NCI-H2029 (cell line): ENCODE data around the gene IFNLR1.
"Not testable (repeated sequence)": the region's sequence is repeated elsewhere in the genome, so short reads cannot be mapped to it uniquely, and the experiment has no call there.

Experiments
- DNase-seq: peaks from one replicate; lab custom pipeline; 2025; lab: John Stamatoyannopoulos, UW

IFNLR1 gene

DNA sequence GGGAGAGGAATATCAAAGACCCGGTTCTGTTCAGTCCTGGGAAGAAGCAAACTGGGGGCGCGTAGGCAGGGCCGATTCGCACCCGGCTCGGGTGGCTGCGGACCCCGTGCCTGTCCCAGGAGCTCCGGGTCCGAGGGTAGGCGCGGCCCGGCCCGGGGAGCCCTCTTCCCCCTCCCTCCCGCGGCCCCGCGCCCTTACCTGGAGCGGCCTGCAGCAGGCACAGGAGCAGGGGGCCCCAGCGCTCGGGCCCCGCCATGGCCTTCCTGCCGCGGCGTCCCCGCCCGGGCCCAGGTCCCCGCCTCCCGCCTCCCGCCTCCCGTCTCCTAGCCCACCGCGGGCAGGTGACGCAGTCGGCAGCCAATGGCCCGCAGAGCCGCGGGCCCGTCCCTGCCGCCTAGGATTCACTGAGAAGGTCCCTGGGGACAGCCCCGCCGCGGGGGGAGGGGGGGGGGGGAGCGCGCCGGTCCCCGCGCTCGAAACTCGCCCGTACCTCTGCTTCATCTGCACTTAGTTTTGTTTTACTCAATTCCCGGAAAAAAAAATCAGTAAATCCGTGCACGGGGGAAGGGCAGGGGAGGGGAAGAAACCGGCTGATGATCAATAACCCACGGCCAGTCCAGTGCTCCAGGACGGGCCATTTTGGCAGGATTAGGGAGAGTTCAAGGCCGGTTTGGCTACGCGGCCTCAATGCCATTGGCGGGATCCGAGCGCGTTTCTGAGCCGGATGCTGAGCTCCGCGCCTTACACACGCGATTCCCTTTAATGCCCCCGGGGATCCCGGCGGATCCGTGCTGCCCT is at the start of gene IFNLR1:
IFNLR1 (minus strand) TSS at position 297 of the 798 bp plus-strand sequence; CDS start at position 256, 41 bp downstream.
- DNase-seq, result peak; percentile 45

DNA sequence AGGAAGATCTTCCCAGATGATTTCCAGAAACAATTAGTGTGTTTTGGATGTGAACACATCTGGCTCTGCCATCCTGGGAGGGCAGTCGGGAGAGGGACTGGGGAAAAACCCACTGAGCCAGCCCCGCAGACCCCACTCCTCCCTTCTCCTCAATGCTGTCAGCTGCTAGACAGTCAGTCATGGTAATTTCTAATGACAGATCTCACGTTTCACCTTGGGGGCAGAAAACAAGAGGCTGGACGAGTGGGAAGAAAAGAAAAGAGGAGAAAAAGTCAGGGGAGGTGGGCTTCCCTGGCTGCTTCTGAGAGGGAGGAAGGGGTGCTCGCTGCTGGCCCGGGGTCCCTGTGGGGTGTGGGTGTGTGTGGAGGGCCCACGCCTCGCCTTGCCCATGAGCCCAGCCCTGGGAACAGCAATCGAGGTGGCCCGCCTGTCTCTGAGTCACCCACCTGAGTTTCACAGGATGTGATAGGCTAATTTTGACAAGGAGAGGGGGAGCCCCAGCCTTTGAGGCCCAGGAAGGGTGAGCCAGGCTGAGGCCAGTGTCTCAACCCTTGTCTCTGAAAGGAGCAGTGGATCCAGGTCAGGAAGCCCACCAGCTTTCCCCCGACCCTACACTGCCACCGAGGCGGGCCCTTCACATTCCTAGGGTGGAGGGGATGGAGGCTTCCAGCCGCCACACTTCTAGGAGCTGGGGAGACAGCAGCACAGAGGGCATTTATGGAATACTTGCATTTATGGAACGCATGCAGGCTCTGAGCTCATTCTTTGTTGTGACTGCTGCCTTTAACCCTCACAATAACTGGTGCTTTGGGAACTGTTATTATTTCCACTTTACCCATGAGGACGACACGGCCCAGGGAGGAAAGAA is 49.1 kb upstream of the IFNLR1 start:
- DNase-seq, result no peak

DNA sequence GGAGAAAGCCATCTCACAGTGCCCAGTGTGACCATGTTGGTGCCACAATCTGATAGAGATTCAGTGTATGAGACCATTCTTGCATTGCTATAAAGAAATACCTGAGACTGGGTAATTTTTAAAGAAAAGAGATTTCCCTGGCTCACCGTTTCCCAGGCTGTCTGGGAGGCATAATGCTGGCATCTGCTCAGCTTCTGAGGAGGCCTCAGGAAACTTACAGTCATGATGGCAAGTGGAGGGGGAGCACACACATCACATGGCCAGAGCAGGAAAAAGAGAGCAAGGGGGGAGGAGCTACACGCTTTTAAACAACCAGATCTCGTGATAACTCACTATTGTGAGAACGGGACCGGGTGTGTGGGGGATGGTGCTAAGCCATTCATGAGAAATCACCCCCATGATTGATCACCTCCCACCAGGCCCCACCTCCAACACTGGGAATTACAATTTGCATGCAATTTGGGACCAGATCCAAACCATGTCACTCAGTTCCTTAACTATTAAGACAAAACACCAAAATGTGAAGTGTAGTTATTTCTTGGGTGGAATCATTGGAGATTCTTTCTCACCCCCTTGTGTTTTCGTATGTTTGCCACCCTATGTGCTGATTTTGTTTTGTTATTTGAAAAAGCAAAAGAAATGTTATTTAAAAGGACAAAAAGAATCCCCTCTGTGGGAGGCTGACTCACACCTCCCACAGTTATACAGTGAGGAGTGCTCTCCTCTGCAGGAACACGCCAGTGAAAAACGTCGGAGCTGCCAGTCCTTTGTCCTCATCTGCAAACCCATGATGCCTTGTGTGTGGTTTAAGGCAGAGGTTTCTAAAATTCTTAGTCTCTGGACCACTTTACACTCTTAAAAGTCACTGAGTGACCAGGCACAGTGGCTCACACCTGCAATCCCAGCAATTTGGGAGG is 46.9 kb upstream of the IFNLR1 start:
- no peak for DNase-seq

DNA sequence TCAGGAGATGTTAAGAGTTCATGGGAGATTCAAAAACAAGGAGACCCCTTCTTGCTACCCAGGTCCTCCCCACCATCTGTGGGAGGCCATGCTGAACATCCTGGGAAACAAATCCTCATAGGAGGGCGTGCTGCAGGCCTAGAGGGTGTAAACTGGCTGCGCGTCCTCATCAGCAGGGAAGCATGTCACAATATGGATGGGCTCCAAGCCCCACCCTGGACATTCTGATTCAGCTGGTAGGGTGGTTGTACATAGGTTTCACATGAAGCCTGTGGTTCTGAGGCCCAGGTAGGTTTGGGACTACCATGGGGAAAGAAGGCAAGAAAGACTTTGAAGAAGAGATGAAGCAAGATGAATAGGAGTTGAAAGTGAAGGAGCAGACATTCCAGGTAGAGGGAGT is 44.6 kb upstream of the IFNLR1 start:
- no peak for DNase-seq

DNA sequence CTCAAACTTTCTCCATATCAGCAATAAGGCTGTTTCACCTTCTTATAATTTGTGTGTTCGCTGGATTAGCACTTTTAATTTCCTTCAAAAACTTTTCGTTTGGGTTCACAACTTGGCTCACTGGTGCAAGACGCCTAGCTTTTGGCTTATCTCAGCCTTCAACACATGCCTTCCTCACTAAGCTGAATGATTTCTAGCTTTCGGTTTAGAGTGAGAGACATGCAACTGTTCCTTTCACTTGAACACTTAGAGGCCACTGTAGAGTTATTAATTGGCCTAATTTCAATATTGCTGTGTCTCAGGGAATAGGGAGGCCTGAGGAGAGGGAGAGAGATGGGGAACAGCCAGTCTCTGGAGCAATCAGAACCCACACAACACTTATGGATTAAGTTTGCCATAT is 41.2 kb upstream of the IFNLR1 start:
- DNase-seq, result no peak

DNA sequence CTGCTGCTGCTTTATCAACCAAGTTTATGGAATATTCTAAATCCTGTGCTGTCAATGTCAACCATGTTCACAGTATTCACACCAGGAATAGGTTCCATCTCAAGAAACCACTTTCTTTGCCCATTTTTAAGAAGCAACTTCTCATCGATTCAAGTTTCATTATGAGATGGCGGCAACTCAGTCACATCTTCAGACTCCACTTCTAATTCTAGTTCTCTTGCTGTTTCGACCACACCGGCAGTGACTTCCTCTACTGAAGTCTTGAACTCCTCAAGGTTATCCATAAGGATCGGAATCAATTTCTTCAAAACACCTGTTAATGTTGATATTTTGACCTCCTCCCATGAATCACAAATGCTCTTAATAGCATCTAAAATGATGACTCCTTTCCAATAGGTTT is 39.7 kb upstream of the IFNLR1 start:
- DNase-seq, result no peak

DNA sequence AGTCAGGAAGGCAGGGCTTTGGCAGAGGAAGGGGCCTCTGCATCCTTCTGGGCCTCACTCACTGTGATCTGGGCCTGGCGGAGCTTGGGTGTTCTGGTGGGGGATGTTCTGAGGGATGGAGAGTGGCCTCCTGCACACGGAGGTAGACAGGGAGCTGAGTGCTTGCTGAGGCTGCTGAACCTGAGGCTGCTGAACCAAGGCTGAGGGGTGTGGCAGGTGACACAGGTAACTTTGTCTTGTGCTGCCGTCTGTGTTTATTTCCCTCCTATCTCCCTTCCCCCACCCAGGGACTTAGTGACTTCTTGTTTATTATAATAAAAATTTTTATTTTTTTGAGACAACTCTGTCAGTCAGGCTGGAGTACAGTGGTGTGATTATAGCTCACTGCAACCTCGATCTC is 37.7 kb upstream of the IFNLR1 start:
- no peak for DNase-seq

DNA sequence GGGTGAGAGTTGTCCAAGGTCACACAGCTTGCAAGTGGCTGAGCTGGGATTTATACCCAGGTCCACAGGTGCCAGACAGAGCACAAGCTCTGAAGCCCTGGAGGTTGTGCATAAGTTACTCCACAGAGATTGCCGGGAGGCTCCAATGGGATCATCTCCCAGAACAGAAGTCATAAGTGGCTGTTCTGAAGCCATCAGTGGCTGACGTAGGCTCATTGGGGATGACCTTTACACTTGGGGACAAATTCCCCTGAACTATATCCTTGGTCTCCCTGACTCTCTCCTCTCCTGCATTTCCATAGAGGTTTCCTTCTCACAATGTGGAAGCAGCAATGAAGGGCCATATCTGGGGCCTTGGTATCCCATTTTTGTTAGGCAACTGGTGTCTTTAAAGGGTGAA is 37.0 kb upstream of the IFNLR1 start:
- no peak for DNase-seq

DNA sequence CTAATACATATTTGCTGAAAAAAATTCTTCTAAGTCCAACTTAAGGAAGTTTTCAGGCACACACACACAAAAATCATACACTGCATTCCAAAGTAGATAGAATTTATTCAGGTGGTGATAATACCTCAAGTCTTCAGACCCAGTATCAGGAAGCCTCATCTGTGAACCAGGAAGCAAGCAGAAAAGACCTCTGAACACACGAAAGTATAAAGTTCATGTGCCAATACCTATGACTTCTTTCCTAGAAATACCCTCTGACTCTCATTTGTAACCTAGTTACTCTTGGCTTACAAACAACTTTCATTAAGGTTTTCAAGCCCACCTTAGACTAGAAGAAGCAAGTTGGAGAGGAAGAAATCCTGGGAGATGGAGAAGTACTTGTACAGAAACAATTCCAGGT is 35.7 kb upstream of the IFNLR1 start:
- no peak for DNase-seq

DNA sequence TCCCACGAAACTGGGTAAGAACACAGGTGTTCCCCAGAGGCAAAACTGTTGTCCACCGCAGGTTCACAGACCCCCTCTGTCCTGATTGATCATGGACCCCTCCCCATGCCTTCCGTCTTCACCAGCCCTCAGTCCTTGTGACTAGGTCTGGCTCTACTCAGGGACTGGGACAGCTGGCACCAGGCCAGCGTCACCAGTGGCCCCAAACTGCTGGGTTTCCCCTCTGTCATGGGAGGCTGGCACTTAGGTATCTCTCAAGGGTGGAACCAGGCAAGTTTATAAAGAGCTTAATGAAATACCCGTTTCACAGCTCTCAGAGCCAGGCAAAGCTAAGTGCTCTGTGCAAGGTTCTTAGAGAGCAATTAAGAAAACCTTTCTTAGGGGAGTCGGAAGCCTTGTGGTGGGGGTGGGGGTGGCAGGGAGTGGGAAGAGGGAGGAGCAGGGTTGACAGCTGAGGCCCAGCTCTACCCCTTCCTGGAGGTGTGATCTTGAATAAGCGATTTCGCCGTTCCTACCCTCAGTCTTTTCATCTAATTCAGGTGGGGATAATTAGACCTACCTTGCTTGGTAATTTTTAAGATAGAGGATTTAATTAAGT is 35.0 kb upstream of the IFNLR1 start:
- DNase-seq, result no peak

DNA sequence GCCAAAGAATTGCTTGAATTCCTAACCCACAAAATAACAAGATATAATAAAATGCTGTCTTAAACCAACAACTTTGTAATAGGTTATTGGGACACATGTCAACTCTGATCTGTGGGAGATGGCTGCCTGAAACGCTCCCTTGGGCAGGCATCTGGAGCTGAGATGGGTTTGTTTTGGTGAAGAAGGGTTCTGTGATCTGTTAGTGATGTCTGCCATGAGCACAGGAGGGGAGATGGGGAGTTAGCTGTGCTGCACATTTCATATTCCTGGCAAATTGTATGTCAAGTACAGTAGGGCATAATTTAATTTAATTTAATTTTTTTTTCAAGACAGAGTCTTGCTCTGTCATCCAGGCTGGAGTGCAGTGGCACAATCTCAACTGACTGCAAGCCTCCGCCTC is 34.2 kb upstream of the IFNLR1 start:
- DNase-seq, result no peak

DNA sequence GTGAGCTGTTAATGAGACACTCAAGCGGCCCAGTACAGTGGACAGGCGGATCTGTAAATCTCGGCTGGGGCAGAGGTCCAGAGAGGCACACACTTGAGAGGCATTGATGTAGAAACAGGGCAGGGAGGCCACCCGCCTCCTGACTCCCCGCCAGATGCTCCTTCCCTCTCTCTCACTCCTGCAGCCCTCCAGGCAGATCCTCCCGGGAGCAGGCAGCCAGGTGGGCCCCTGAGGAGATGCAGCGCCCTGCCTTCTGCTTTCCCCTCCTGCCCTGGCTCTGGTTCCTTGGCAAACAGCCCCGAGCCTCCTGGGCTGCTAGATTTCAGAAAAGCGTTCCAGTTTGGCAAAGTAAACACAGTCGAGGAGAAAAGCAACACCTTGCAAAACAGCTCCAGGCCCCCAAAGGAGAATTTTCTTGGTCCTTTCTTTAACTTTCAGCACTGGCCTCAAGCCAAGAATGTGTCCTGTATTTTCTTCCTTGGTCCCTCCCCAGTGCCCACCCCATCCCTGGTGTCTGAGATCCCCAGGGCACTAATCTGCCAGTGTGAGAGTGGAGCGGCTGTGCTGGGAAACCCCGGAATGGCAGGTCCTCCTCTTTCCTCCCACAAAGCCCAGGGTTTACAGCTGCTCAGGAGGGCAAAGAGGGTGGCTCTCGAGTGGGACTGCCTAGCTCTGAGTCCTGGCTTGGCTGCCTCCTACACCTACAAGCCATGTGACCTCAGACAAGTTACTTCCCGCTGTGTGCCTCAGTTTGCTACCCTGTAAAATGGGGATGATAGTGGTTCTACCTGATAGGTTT is 29.4 kb upstream of the IFNLR1 start:
- peak; percentile 15 for DNase-seq

DNA sequence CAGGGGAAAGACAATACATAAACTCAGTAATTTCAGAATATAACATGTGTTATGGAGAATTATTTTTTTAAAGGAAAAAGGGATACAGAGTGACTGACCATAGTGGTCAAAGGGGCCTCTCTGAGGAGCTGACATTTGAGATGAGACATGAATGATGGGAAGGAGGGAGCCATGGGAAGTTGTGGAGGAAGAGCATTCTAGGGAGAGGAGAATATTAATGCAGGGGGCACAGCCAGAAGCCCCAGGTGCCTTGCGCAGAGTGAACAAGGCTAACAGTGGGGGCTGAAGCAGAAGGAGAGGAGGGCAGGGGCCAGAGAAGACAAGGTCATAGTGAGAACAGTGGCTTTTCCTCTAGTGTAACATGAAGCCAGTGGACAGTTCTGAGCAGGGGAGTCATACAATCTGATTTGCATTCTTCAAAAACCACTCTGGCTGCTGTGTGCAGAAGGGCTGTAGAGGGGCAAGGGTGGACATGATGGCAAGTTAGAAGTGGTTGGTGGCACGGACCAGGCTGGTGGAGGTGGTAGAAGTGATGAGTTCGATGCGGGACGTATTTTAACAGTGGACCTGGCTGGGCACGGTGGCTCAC is 28.2 kb upstream of the IFNLR1 start:
- no peak for DNase-seq

DNA sequence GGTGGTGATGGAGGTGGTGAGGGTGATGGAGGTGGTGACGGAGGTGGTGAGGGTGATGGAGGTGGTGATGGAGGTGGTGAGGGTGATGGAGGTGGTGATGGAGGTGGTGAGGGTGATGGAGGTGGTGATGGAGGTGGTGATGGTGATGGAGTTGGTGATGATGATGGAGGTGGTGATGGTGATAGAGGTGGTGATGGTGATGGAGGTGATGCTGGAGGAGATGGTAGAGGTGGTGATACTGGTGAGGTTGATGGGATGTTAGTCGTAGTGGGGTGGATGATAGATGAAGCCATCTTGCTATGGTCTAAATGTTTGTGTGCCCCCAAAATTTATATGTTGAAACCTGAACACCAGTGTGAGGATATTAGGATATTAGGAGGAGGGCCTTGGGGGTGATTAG is 25.3 kb upstream of the IFNLR1 start:
- DNase-seq, result no peak

DNA sequence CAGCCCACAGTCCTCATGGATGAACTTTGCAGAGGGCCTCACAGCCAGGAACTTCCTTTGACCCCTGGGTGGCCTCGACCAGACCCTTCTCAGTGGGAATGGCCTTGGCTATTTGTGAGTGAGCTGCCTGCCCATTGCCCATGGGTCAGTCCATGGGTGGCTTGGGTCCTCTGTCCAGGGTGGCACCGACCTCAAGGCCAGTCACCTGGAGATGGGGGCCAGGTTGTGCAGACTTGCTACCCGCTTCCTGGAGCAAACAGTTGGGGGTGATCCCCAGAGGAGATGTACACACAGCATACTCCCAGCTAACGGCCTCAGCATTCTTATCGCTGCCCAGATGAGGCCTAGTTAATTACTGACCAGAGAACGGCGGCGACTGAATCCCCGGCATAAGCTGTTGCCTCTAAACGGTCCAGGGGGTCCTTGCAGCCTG is 23.1 kb upstream of the IFNLR1 start:
- no peak for DNase-seq

DNA sequence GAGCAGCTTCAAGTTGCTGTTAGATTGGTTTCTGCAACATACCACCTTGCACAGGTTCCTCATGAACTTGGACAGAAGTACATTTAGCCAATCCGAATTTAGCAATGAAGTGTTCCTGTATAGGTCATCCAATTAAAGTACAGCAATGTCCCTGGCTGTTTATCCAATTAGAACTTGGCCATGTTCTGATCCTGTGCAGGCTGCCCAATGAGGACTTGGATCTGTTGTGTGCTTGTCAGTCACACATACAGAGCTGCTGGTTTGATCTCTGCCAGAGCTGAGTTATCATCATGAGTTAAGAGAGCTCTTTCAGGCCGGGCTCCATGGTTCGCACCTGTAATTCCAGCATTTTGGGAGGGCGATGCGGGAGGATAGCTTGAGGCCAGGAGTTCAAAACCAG is 22.0 kb upstream of the IFNLR1 start:
- no peak for DNase-seq

DNA sequence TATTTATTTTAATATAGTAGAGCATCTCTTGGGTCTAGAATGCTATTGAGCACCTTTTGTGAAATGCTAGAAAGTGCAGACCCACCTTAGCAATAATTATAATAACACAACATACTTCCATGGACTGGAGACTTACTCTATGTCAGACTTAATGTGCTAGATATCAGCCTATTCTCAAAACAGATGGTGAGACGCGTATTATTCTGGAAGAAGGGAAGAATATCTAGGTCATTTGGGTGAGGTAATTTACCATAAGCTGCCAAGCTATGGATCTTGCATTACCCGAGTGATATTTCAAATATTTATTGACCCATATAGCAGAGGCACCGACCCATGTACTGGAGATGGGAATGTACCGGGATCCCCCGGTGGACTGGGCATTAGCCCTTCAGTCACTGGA is 20.6 kb upstream of the IFNLR1 start:
- no peak for DNase-seq

DNA sequence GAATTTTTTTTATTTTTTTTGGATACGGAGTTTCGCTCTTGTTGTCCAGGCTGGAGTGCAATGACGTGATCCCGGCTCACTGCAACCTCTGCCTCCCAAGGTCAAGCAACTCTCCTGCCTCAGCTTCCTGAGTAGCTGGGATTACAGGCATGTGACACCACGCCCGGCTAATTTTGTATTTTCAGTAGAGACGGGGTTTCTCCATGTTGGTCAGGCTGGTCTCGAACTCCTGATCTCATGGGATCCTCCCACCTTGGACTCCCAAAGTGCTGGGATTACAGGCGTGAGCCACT is 20.3 kb upstream of the IFNLR1 start:
- not testable (repeated sequence) for DNase-seq

DNA sequence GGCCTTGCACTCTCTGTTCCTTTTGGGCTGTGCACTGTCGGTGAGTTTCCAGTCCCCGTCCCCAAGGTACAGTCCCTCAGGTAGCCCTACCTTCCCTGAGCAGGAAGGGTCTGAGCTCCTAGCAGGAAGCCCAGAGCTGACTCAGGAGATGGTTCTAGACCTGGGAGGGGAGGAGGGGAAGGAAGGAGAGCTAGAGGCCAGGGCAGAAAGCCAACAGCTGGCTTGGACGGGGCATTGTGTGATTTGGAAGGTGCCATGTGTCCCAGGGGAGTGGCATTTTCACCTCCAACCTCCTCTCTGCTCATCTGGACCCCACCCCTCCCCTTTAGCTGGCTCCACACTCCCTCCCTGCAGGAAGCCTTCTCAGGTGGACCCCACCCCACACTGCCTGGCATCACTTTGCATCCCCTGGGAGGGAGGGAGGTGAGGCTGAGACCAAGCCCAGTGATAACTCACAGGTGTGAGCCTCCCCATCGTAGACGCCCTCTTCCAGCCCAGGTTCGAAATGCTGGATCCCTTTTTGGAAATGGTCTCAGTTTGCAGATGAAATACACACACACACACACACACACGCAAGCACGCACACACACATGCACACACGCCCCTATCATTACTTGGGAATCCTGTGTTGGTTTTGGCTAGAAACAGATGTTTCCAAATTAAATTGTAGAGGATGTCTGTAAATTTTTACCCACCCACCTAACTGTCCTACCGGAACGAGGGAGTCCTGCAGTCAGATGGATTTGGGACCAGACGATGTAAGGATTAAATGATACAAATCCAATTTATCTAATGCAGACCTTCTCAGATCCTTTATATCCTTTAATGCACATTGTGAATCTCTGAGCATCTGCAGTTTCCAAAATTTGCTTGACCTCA is 19.7 kb upstream of the IFNLR1 start:
- no peak for DNase-seq

DNA sequence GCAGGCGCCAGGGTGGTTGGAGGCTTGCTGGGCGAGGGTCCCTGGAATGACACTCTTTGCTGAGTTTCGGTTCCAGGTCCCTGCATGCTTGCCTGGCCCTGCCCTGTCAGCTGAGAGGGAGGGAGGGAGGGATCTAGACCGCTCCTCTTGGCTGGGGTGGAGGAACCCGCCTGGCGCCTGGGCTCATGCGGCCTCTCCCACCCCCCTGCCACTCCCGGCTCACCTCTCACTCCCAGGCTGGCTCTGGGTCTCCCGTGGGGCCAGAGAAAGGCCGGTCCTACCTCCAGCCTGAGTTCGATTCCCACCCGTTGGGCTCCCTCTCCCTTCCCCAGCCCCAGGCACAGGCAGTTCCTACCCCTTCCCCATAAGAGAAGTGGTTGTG is 19.0 kb upstream of the IFNLR1 start:
- DNase-seq, result no peak
